CD1c-positive myeloid dendritic cell (primary cell): Measurements from ENCODE around the gene AMH.
A peak's percentile ranks its signal among the peaks of the same experiment; 100 is the strongest.

ENCODE experiments used
- DNase-seq: peaks from one replicate; pipeline ENCODE4 v3.0.0-alpha.2; 2016; ENCODE audit errors: extremely low spot score

AMH gene

DNA sequence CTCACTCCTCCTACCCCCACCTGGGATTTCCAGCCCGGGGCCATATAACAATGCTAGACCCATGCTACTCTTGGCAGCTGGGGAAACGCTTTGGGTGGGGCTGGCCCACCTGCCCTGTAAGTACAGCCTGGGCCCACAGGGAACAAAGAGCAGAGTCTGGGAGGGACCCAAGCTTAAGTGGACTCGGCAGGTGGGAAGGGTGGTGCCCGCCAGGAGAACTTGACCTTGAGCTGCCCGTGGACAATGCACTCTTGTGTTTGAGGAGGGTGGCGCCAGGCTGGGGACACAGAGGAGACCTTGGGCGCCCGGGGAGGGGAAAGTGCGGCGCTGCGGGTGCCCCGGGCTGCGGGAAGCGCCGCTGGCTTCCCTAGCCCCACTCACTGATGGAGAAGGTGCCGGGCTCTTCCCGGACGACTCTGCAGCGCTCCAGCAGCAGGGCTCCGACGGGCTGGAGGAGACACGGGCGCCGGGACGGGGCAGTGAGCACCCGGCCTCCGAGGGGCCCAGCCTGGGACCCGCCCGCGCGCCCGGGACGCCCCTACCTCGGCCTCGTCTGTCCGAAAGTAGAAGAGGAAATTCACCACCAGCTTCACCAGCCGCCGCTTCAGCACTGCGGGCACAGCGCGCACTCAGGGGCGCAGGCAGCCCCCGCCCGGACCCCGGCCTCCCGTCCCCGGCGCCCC lies 13.6 kb upstream of the AMH start:
- peak; percentile 13 for DNase-seq

GRCh38 chr19:2236064-2236313 lies 13.1 kb upstream of the AMH start:
- no peak for DNase-seq

DNA sequence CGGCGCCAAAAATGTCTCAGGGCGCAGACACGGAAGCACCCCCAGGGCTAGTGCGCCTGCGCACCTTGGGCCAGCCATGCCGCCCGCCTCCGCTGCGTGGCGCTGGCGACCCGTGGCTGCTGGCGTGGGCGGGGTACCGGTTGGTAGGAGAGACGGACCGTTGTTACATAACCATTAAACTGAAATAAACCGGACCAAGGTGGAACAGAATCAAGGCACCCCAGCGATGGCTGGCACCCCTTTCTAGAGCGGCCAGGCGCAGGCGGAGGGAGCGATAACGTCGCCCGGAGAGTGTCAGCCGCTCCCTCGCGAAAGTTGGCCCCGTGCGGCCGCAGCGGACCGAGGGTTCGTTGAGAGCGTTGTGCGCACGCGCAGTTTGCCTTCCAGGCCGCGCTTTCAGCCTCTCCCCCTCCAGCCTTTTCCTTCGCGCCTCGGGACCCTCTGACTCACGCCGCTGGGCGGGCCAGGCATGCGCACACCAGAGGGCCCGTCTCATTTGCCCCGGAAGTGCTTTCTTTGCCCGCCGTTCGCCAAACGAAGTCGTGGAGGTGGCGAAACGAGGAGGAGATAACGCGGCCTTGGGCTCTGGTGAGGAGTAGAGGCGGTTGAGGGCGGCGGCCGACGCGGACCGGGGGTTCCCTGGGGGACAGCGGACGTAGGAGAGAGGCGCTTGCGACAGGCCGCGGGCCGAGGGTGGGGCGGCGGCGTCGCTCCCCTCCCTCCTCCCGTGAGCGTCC lies 12.6 kb upstream of the AMH start, which contains the start of the genes PLEKHJ1 and SF3A2:
Gene PLEKHJ1 (minus strand): TSS at position 16 of the 737 bp plus-strand sequence. CDS start 81 bp downstream, outside the sequence.
Gene SF3A2 (plus strand): TSS at position 511 of the 737 bp plus-strand sequence. CDS start 6,595 bp downstream, outside the sequence.
- peak; percentile 100 for DNase-seq

GRCh38 chr19:2237051-2237868 lies 11.9 kb upstream of the AMH start:
- DNase-seq: no peak

DNA sequence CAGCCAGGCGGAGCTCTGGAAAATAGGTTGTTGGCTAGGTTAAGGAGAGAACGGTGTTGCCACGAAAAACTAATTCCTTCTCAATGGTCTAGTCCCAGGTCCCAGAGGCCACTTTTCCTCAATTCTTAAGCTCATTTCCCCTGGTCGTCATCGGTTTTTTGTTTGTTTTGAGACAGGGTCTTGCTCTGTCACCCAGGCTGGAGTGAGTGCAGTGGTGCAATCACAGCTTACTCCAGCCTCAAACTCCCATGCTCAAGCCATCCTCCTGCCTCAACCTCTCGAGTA lies 11.3 kb upstream of the AMH start:
- no peak for DNase-seq

- DNase-seq: peak; percentile 31
These were observed 9.9 kb upstream of the AMH start for GRCh38 chr19:2239173-2239572.

DNA sequence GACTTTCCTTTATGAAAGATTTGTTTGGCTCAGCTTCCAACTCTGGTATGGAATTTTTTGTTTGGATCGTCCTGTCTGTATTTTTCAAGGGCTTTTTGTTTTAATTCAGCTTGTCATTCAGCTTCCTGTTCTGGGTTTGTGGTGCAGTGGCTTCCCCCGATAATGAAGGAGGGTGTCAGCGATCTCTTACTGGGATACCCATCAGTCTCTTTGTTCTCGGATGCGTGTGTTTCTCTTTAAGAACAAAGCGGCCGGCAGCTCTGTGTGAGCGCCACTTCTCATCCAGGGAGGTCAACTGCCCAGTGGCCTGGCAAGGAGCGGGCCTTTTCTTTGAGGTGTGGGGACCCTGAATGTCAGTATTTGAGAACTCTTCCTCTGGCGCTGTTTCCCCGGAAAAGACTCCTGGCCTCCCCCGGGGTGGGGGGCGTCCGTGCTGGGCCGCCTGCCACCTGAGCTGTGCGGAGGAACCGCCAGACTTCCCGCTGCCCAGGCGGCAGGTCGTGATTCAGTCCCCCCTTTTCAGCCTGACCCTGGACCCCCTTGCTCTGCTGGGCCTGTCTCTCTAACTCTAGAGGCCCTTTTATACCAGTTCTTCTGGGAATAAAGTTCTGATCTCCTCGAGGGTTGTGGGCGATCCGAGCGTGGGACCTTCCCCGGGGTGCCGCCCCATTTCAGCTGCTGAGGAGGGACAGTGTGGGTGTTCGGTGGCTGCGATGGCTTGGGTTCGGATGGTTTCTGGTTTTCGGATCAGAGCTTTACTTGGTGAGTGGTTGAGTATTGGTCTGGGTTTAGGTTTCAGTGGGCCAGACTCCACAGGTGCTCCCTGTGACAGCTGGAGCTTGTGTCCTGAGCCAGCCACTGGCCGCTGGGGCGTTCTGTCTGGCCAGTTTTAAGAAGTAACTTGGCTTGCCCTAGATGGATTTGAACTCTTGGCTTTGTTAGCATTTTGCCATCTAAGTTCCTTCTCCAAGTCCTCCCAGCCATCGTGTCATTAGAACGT lies 9.1 kb upstream of the AMH start:
- peak; percentile 35 for DNase-seq

DNA sequence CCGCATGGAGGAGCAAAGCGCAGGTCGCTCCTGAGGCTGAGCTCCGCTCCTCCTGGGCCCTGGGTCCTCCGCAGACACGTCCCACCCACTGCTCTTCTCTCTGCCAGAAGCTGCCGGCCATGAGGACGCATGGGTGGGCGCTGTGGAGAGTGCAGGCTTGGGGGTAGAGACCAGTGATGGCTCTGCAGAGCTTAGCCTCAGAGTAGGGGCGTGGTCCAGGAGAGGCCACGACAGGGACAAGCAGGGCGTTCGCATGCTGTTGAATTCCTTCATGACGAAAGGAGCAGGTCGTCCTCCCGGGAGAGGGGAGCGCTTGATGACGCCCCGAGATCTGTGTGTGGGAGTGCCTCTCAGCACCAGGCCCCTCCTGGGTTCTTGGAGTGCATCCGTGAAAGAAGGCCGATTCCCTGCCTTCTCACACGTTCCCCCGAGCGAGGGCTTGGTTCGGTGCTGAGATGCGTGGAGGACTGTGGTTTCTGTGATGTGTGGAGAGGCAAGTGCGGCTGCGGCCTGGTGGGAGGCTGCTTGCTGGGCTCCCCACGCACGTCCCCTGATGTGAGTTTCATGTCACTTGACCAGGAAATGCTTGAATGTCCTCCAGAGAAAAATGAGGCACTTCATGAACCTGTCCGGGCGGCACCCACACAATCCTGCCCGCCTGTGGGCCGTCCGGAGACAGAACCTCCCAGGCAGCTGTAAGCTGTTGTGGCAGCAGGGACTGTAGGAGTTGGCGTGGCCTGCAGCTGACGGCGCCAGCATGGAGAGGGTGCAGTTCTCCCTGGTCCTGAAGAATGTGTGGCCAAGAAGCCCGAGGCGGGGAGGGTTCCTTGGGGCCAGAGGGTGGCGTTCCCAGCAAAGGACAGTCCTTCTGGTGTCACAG lies 8.0 kb upstream of the AMH start:
- DNase-seq: no peak

DNA sequence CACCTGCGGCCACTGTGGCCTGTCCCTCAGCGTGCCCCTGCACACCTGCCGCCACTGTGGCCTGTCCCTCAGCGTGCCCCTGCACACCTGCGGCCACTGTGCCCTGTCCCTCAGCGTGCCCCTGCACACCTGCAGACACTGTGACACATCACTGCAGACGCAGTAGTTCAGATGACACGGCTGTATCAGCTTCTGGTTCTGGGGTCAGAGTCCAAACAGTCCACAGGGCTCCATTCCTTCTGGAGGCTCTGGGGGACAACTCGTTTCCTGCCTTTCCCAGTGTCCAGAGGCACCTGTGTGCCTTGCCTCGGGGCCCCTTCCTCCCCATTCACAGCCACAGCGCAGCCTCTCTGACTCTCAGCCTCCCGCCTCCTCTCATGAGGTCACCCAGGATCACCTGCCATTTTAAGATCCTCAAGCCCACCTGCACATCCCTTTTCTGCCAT lies 7.0 kb upstream of the AMH start:
- DNase-seq: no peak

DNA sequence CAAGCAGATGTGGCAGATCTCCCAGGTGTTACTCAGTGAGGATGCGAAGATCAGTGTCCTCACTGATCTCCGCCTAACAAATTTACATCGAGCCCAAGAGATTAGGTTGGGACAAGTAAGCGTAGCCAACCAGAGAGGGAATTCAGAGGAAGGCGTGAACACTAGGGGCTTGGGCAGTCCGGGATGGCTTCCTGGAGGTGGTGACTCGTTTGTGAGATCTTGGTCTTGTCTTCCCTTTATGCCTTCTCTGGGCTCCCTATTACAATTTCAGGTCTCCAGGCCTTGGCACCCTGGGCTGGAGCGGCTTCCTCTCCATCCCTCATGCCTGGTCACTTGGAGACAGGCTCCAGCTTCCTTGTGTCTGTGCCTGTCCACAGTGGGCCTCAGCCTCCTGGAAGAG lies 6.3 kb upstream of the AMH start:
- no peak for DNase-seq

DNA sequence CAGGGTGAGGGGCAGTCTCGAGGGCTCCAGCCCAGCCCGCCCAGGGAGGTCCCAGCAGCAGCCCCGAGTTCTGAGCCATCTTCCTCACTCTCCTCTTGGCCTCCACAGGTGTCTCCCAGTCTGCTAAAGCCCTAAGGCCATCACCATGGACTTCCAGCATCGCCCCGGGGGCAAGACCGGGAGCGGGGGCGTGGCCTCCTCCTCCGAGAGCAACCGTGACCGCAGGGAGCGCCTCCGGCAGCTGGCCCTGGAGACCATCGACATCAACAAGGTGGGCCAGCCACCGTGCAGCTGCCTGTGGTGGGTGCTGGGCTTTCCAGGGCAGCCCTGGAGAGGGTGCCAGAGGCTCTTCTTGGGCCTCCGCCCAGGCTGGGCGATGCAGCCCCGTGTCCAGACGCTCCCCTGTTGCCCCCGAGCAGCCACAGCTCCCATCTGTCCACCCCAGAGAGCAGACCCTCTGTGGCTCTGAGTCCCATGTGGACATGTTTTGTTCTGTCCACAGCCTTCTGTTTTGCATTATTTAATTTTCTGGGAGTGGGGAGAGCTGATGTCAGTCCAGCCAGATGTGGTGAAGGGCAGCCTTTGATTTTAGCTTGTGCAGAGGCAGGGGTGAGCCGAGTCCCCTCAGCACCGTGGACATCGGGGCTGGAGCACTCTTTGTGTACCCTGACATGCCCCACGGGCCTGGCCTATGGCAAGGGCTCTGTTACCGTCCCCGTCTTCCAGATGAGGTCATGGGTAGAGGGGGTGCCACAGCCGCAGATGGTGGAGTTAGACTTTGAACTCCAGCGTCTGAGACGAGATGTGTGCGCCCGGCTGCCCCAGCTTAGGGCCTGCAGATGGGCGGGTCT lies 5.6 kb upstream of the AMH start:
- DNase-seq: no peak

DNA sequence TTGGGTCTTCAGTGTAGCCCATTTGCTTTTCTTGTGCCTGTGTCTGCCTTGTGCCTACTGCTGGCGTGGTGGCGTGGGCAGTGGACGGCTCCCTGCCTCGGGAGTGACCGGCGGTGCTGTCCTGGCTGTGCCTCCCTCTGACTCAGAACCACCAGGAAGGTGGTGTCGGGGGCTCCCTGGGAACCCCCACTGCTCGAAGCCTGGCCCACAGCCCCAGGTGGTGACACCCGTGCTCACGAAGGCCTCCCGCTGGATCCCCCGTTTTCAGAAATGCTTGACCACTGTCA lies 5.1 kb upstream of the AMH start:
- DNase-seq: no peak

DNA sequence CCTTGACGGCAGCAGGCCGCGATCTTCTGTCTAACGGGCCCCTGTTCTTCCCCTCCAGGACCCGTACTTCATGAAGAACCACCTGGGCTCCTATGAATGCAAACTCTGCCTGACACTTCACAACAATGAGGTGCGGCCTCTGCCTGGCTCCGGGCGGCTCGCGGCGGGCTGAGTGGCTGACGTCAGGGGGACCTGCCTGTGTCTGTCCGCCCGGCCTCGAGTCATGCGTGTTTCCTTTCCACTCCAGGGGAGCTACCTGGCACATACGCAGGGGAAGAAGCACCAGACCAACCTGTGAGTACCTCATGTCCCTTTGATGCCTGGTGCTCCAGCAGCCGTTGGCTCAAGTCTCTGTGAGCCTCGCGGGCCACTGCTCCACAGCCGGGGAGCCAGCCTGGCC lies 4.6 kb upstream of the AMH start:
- DNase-seq: no peak

DNA sequence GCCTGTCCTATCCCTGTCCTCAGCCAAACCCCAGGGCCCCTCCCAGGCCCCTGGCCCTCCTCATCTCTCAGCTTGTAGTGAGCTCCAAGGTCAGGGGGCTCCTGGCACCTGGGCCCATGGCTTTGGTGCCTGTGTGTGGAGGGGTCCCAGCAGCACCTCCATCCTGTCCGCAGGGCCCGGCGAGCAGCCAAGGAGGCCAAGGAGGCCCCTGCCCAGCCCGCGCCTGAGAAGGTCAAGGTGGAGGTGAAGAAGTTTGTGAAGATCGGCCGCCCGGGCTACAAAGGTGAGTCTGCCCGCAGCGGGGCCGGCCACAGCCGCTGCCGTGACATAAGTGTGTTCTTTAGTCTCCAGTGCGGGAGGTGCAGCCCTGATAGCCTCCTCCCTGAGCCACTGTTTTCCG lies 3.9 kb upstream of the AMH start:
- no peak for DNase-seq

- DNase-seq: no peak
These were observed 3.0 kb upstream of the AMH start for GRCh38 chr19:2246014-2246620.

DNA sequence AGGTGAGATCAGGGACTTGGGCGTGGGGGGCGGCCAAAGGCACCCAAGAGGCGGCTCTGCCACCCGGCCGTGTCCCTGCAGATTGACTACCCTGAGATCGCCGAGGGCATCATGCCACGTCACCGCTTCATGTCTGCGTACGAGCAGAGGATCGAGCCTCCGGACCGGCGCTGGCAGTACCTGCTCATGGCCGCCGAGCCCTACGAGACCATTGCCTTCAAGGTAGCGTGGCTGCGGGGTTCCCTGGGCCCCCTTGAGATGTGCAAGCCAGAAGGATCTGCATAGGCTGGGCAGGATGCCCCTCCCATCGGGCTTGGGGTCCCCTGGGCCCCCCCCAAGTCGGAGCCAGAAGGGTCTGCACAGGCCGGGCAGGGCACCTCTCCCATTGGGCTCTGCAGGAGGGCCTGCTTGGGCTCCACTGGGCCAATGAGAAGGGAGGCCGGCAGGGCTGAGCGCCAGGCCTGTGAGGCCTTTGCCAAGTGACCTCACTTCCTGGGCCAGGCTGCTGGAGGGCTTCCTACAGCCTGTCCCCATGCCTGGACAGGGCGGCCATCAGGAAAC lies 2.2 kb upstream of the AMH start:
- no peak for DNase-seq

- no peak for DNase-seq
These were observed 1.6 kb upstream of the AMH start for GRCh38 chr19:2247433-2248101.

- no peak for DNase-seq
These were observed 750 bp upstream of the AMH start for GRCh38 chr19:2248136-2249009.
